Activated CD4-positive, CD25-positive, alpha-beta regulatory T cell treated with anti-CD3 and anti-CD28 coated beads, Interleukin-2, amount 50 U/mL, for 24 hours (primary cell): Measurements from ENCODE around the gene RNASE9.
"Not testable (repeated sequence)": the region's sequence is repeated elsewhere in the genome, so short reads cannot be mapped to it uniquely, and the experiment has no call there.

Source experiments
- ATAC-seq, 2 donors: fragments of 150-1000 bp; cut with Tn5 transposase; one replicate each; pipeline ENCODE4 v1.10.0; 2021; ENCODE audit warnings: mild to moderate bottlenecking in 1 of 2, moderate library complexity in 1 of 2

Gene RNASE9

GRCh38 chr14:20515846-20516245 is 45.0 kb downstream of the RNASE9 start:
- no peak for ATAC-seq

- ATAC-seq, result no peak
Observed at GRCh38 chr14:20512177-20512905, 48.5 kb downstream of the RNASE9 start.

- no peak for ATAC-seq
Observed at GRCh38 chr14:20508367-20508766, 52.5 kb downstream of the RNASE9 start.

GRCh38 chr14:20507537-20507936 is 53.3 kb downstream of the RNASE9 start:
- not testable (repeated sequence) for ATAC-seq

GRCh38 chr14:20506752-20507151 is 54.1 kb downstream of the RNASE9 start:
- ATAC-seq, result not testable (repeated sequence)

- ATAC-seq, result not testable (repeated sequence)
Observed at GRCh38 chr14:20506276-20506675, 54.6 kb downstream of the RNASE9 start.
